HEK293 (cell line): Measurements from ENCODE around the gene MT1B.
A peak's percentile ranks its signal among the peaks of the same experiment; 100 is the strongest.

Experiments used
- CTCF ChIA-PET: fragments of 350-600 bp; formaldehyde crosslinking; extraction: SDS; loops from one replicate; lab custom pipeline; 2021; ENCODE audit warnings: antibody characterized with exemption; lab: Yijun Ruan, JAX
- POLR2A ChIA-PET: fragments of 300-600 bp; formaldehyde crosslinking; extraction: SDS; loops from one replicate; lab custom pipeline; 2020; ENCODE audit warnings: antibody characterized with exemption, inconsistent platforms; lab: Yijun Ruan, JAX
- H3K27ac ChIP-seq: fragments of 200-500 bp; sonication (Bioruptor generic); 2 replicates; pipeline ENCODE4 v1.5.1; 2014; ENCODE audit warnings: low read depth, low read length, control low read depth, inconsistent platforms; ENCODE audit errors: extremely low read depth
- H3K36me3 ChIP-seq, 2 experiments: fragments of 200-500 bp in 1 of 2; sonication (Bioruptor generic) in 1 of 2; 1 replicate in 1 of 2; 2 replicates in 1 of 2; pipeline ENCODE4 v1.5.1; 2014 to 2017; ENCODE audit warnings: inconsistent platforms in 2 of 2, low read length in 2 of 2; ENCODE audit not compliant: control insufficient read depth in 2 of 2, insufficient read depth in 1 of 2
- H3K4me1 ChIP-seq: fragments of 200-500 bp; sonication (Bioruptor generic); 2 replicates; pipeline ENCODE4 v1.5.1; 2014; ENCODE audit warnings: mild to moderate bottlenecking, low read length, inconsistent platforms; ENCODE audit not compliant: control insufficient read depth, insufficient read depth
- H3K4me3 ChIP-seq: 2 replicates; pipeline ENCODE4 v1.5.1; 2011; ENCODE audit warnings: low read depth, mild to moderate bottlenecking, control low read depth, low read length, moderate library complexity
- H3K9me3 ChIP-seq: fragments of 200-500 bp; sonication (Bioruptor generic); 2 replicates; pipeline ENCODE4 v1.5.1; 2014; ENCODE audit warnings: low read depth, low read length, inconsistent platforms; ENCODE audit not compliant: control insufficient read depth, insufficient read depth
- BCL6B ChIP-seq: fragments of 450-650 bp; formaldehyde crosslinking; IDR thresholded peaks from 2 replicates; pipeline ENCODE4 v1.5.1; 2017; ENCODE audit warnings: missing biosample characterization, missing genetic modification characterization
- GFI1B ChIP-seq: fragments of 450-650 bp; formaldehyde crosslinking; IDR thresholded peaks from 2 replicates; pipeline ENCODE4 v1.5.1; 2016; ENCODE audit warnings: missing biosample characterization, missing genetic modification characterization
- IKZF3 ChIP-seq: fragments of 450-650 bp; IDR thresholded peaks from 2 replicates; pipeline ENCODE4 v1.5.0; 2018; ENCODE audit warnings: missing biosample characterization, mild to moderate bottlenecking, missing genetic modification characterization, moderate library complexity
- REST ChIP-seq: fragments of 450-650 bp; formaldehyde crosslinking; IDR thresholded peaks from 2 replicates; pipeline ENCODE4 v1.5.1; 2016; ENCODE audit warnings: missing biosample characterization, missing genetic modification characterization
- SP7 ChIP-seq: fragments of 450-650 bp; formaldehyde crosslinking; IDR thresholded peaks from 2 replicates; pipeline ENCODE4 v1.5.1; 2016; ENCODE audit warnings: missing biosample characterization, missing genetic modification characterization
- TCF7L2 ChIP-seq: IDR thresholded peaks from 2 replicates; pipeline ENCODE4 v1.6.1; 2011; ENCODE audit warnings: low read depth, mild to moderate bottlenecking, inconsistent platforms, low read length, moderate library complexity, borderline replicate concordance
- ZBTB49 ChIP-seq: fragments of 450-650 bp; formaldehyde crosslinking; IDR thresholded peaks from 2 replicates; pipeline ENCODE4 v1.5.1; 2016; ENCODE audit warnings: missing biosample characterization, missing genetic modification characterization, low read depth
- ZNF24 ChIP-seq: fragments of 450-650 bp; formaldehyde crosslinking; IDR thresholded peaks from 2 replicates; pipeline ENCODE4 v1.5.1; 2016; ENCODE audit warnings: missing biosample characterization, missing genetic modification characterization
- ZNF404 ChIP-seq: fragments of 450-650 bp; formaldehyde crosslinking; IDR thresholded peaks from 2 replicates; pipeline ENCODE4 v1.5.1; 2017; ENCODE audit warnings: missing biosample characterization, missing genetic modification characterization
- ZNF488 ChIP-seq: fragments of 450-650 bp; formaldehyde crosslinking; IDR thresholded peaks from 2 replicates; pipeline ENCODE4 v1.5.1; 2016; ENCODE audit warnings: missing biosample characterization, missing genetic modification characterization
- ZNF596 ChIP-seq: fragments of 450-650 bp; IDR thresholded peaks from 2 replicates; pipeline ENCODE4 v1.5.0; 2018; ENCODE audit warnings: missing biosample characterization, mild to moderate bottlenecking, missing genetic modification characterization, moderate library complexity
- ZNF610 ChIP-seq: fragments of 450-650 bp; formaldehyde crosslinking; IDR thresholded peaks from 2 replicates; pipeline ENCODE4 v1.5.1; 2016; ENCODE audit warnings: missing biosample characterization, missing genetic modification characterization, borderline replicate concordance
- ZNF670 ChIP-seq: fragments of 450-650 bp; formaldehyde crosslinking; IDR thresholded peaks from 2 replicates; pipeline ENCODE4 v1.5.1; 2016; ENCODE audit warnings: missing biosample characterization, missing genetic modification characterization, low read depth

Gene MT1B

GRCh38 chr16:56641166-56641565 lies 10.5 kb upstream of the MT1B start (continued):
- TF ChIP-seq ZBTB49 (tag by site-specific recombination) = no peak
- no peak for TF ChIP-seq IKZF3
- TF ChIP-seq, all 188 proteins: peak for 0

GRCh38 chr16:56643080-56643778 lies 8.5 kb upstream of the MT1B start:
- no peak for TF ChIP-seq ZNF596
- no peak for TF ChIP-seq ZNF610
- no peak for TF ChIP-seq ZNF24 (tag by site-specific recombination)
- no peak for TF ChIP-seq ZNF404 (tag by site-specific recombination)
- Histone ChIP-seq H3K9me3 (no peaks in the 10 kb centered on the region), H3K4me3 (no peak overlapping the region), H3K4me1 (no peaks in the 10 kb centered on the region), H3K27ac (no peak overlapping the region), H3K36me3 (no peaks in the 10 kb centered on the region)
- ChIA-PET POLR2A (interaction anchor here (0.5 to 0.7 kb wide), 2 partner anchors 13 to 317 kb away, joined by 3 to 4 read pairs; no protein-coding TSS in a partner anchor), CTCF (interaction anchor here (0.7 kb wide), 1 partner anchor 96 kb away, joined by 5 read pairs; no protein-coding TSS in a partner anchor)

GRCh38 chr16:56643833-56644232 lies 7.9 kb upstream of the MT1B start:
- ChIA-PET CTCF (interaction anchor here (0.7 kb wide), 1 partner anchor 96 kb away, joined by 5 read pairs; no protein-coding TSS in a partner anchor), POLR2A (interaction anchor here (0.5 to 0.7 kb wide), 2 partner anchors 12 to 316 kb away, joined by 3 to 4 read pairs; no protein-coding TSS in a partner anchor)
- TF ChIP-seq REST (peak; percentile 47; the same call in 1 of the 2 replicates), TCF7L2 (no peak)
- no peak overlapping the region for H3K4me3 ChIP-seq
- H3K27ac ChIP-seq = no peak overlapping the region
- H3K36me3 ChIP-seq = no peaks in the 10 kb centered on the region
- H3K4me1 ChIP-seq = no peaks in the 10 kb centered on the region
- H3K9me3 ChIP-seq = no peaks in the 10 kb centered on the region

GRCh38 chr16:56645311-56645710 lies 6.4 kb upstream of the MT1B start:
- Histone ChIP-seq H3K4me1 (no peaks in the 10 kb centered on the region), H3K9me3 (no peaks in the 10 kb centered on the region), H3K27ac (no peak overlapping the region), H3K36me3 (no peaks in the 10 kb centered on the region), H3K4me3 (no peak overlapping the region)
- POLR2A ChIA-PET = no interaction called here
- TF ChIP-seq SP7 (tag by site-specific recombination) = no peak
- no peak for TF ChIP-seq ZNF670 (tag by site-specific recombination)
- no peak for TF ChIP-seq GFI1B (tag by site-specific recombination)
- TF ChIP-seq ZNF488 = no peak
- no peak for TF ChIP-seq BCL6B
- CTCF ChIA-PET = interaction anchor here (1.3 kb wide), 2 partner anchors 57 to 68 kb away, joined by 4 to 5 read pairs; no protein-coding TSS in a partner anchor
